Superior temporal gyrus (tissue), 1 donor: ENCODE data around the gene NCL.

Experiments
- DNase-seq: peaks from one replicate; pipeline ENCODE4 v3.0.0-alpha.2; 2016; ENCODE audit errors: extremely low spot score

NCL gene, protein sequence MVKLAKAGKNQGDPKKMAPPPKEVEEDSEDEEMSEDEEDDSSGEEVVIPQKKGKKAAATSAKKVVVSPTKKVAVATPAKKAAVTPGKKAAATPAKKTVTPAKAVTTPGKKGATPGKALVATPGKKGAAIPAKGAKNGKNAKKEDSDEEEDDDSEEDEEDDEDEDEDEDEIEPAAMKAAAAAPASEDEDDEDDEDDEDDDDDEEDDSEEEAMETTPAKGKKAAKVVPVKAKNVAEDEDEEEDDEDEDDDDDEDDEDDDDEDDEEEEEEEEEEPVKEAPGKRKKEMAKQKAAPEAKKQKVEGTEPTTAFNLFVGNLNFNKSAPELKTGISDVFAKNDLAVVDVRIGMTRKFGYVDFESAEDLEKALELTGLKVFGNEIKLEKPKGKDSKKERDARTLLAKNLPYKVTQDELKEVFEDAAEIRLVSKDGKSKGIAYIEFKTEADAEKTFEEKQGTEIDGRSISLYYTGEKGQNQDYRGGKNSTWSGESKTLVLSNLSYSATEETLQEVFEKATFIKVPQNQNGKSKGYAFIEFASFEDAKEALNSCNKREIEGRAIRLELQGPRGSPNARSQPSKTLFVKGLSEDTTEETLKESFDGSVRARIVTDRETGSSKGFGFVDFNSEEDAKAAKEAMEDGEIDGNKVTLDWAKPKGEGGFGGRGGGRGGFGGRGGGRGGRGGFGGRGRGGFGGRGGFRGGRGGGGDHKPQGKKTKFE

DNA sequence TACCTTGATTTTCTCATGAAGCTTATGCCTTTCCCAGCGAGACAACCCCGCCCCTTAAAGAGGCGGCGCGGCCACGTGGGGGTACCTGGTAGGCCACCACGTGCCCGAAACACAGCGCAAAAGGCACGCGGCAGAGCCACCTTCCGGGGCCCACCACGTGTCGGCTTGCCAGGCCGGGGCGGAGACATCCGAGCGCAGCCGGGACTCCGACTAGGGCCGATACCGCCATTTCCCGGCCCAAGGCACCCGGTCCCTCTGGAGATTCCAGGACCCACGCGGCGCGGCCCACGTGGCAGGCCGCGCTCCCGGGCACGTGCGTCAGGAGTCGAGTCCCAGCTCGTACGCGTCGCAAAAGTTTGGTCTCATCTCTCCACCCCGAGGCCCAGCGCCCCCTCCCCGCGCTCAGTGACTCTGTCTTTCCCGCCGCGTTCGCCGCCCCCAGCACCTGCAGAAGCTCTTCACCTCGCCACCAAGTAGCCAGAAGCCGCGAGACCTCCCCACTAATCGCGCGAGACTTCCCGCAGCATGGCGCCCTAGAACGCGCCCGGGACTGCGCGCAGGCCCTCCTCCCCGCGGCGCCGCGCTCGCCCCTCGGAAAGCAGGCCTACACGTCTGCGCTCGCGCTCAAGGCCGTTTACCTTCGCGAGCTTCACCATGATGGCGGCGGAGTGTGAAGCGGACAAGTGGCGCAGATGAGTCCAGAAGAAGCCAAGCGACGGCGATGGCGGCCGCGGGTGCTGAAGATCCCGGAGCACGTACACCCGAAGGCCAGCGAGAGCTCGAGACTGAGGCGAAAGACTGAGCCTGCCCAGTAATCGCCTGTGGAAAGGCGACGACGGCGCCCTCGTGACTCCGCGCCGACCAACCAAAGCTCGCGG is at the start of gene NCL:
TSS of gene NCL (minus strand) at position 787 of the 878 bp plus-strand sequence. CDS start at position 656, 131 bp downstream.
- no peak for DNase-seq

- peak; percentile 22 for DNase-seq
These were observed 49.5 kb upstream of the NCL start for GRCh38 chr2:231513746-231514224.

- peak; percentile 85 for DNase-seq
These were observed 47.9 kb upstream of the NCL start for GRCh38 chr2:231512222-231512621.

DNA sequence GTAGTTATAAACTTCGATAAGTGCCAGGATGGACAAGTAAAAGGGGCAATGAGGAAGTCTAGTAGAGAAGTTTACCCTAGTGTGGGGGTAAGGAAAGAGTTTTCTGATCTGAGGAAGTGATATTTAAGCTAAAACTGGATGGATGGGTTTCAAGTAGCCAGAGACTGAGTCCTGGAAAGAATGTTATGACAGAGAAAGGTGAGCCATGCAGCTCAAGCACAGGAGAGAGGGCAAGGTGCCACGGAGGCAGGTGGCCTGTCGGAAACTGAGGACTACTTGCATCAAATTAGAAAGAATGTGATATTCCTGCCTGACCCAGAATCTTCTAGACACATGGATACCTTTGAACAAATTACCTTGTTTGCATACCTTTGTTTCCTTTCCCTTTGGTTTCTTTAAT is 39.5 kb upstream of the NCL start:
- no peak for DNase-seq

DNA sequence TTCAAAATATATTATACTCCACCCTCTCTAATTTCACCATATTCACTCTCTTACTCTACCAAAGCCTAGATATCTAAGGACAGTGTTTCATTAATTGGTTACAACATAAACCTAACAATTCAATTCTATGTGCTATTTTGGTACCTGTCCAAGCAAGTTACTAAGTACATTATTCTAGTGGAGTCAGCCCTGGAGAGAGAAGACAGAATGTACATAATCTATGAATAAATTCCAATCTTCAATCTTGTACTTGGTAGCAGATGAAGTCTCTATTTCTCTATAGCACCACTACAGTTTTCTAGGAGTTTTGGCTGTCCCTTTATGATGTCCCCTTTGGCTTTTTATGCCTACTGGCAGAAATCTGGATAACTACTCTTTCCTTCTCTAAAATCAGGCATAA is 38.3 kb upstream of the NCL start:
- no peak for DNase-seq

DNA sequence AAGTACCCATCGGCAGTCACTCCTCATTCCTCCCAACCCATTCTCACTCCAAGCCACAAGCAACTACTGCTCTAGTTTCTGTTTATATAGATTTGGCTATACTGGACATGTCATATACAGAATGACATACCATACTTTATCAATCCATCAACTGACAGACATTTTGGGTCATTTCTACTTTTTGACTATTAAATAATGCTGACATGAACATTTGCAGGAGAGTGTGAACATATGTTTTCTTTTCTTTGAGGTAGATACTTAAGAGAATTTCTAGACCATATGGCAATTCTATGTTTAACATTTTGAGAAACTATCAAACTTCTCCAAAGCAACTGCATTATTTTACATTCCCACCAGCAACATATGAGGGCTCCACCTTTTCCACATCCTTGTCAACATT is 33.4 kb upstream of the NCL start:
- DNase-seq, result no peak

DNA sequence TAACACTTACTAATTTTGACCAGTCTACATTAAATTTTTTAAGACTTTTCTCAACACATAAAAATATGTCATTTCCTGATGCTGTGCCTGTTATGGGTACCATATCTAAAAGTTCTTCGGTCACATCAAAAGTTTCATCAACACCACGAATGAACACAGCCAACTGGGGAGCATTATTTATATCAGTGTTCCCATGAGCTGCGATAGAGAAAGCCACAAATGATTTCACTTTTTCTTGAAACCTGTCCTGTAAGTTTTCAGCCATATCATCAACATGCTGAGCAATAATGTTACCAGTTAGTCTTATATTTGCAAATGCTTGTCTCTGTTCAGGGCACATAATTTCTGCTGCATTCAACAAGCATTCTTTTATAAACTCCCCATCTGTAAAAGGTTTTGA is 30.4 kb upstream of the NCL start:
- DNase-seq, result peak; percentile 32

GRCh38 chr2:231490801-231491200 is 26.5 kb upstream of the NCL start:
- no peak for DNase-seq

- no peak for DNase-seq
These were observed 25.7 kb upstream of the NCL start for GRCh38 chr2:231489990-231490389.

GRCh38 chr2:231488331-231488730 is 24.0 kb upstream of the NCL start:
- DNase-seq, result no peak

GRCh38 chr2:231486851-231487596 is 22.7 kb upstream of the NCL start:
- no peak for DNase-seq

GRCh38 chr2:231483398-231484329 is 19.4 kb upstream of the NCL start:
- DNase-seq, result no peak

DNA sequence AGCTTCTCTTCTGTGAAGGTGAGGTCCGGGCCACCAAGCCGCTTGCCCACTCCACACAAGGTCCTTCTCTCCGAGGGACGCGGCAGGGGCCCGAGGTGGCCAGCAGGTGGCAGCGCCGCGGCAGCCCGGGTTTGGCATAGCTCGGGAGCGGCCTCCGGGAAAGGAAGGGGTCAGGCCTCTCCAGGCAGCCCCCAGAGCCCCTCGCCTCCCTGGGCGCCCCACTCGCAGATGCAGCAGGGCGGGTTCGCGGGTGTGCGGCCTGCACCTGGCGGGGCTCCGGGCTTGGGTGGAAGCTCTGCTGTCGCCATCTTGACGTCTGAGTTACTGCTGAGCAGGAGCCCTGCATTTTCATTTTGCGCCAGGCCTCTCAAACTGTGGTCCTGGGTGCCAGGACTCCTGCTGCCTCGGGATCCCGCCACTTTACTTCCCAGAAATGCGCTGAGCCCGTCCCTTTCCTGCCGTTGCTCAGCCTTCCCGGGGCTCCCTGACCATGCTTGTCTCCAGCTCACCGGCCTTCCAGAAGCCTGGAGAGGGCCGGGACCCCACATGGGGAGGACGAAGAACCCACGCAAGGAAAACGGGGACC is 18.6 kb upstream of the NCL start:
- peak; percentile 65 for DNase-seq

- DNase-seq, result no peak
These were observed 16.5 kb upstream of the NCL start for GRCh38 chr2:231480781-231481180.

- no peak for DNase-seq
These were observed 15.2 kb upstream of the NCL start for GRCh38 chr2:231479455-231479854.

GRCh38 chr2:231476920-231477319 is 12.6 kb upstream of the NCL start:
- no peak for DNase-seq

DNA sequence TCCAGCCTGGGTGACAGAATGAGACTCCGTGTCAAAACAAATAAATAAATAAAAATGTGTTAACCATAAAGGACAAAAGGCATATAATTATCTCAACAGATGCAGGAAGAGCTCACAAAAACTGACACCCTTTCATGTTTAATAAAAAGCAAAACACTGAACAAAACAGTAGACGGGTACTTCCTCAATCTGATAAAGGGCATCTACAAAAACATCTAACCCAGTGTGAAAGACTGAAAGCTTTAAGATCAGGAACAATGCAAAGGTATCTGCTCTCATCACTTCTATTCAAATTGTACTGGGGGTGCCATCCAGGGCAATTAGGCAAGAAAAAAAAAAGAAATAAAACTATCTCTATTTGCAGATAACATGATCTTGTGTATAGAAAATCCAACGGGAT is 11.7 kb upstream of the NCL start:
- DNase-seq, result no peak

DNA sequence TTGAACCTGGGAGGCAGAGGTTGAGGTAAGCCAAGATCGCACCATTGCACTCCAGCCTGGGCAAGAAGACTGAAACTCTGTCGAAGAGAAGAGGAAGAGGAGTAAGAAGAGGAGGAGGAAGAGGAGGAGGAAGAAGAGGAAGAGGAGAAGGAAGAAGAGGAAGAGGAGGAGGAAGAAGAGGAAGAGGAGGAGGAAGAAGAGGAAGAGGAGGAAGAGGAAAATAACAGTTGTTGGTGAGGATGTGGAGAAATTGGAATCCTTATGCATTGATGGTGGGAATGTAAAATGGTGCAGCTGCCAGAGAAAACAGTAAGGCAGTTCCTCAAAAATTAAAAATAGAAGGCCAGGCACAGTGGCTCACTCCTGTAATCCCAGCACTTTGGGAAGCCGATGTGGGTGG is 8.5 kb upstream of the NCL start:
- DNase-seq, result no peak

- DNase-seq, result no peak
These were observed 6.1 kb upstream of the NCL start for GRCh38 chr2:231470246-231470900.
